Natural killer cell treated with Interleukin-12 subunit alpha and Interleukin-12 subunit beta and Interleukin-15 and Interleukin-18, amount 100 ng/mL, for 72 hours (primary cell): Measurements from ENCODE around the gene VWA8. TPM values are rescaled to one million over a fixed set of nuclear protein-coding genes. Genes with fewer than 3 reads are reported as not detected.

Experiments used
- ATAC-seq, 2 donors: fragments of 150-1000 bp; cut with Tn5 transposase in 1 of 2; sonication (Bioruptor Pico), chemical (Tn5 transposase) in 1 of 2; 2 replicates each; pipeline ENCODE4 v1.10.0; 2021
- DNase-seq: peaks from one replicate; pipeline ENCODE4 v3.0.0; 2022; ENCODE audit warnings: low spot score
- H3K27ac Mint-ChIP-seq, 2 donors: 1 replicate in 1 of 2; 2 replicates in 1 of 2; pipeline ENCODE4 v1.8.0; 2022; ENCODE audit warnings: mixed read lengths in 2 of 2, mild to moderate bottlenecking in 1 of 2, moderate library complexity in 1 of 2
- H3K27me3 Mint-ChIP-seq, 2 donors: 1 replicate in 1 of 2; 2 replicates in 1 of 2; pipeline ENCODE4 v1.8.0; 2022; ENCODE audit warnings: mixed read lengths in 2 of 2
- H3K36me3 Mint-ChIP-seq: one replicate; pipeline ENCODE4 v1.8.0; 2022; ENCODE audit warnings: mixed read lengths
- H3K4me1 Mint-ChIP-seq, 2 donors: 1 replicate in 1 of 2; 2 replicates in 1 of 2; pipeline ENCODE4 v1.8.0; 2022; ENCODE audit warnings: low read depth in 2 of 2, mixed read lengths in 2 of 2, mild to moderate bottlenecking in 1 of 2
- H3K4me3 Mint-ChIP-seq: one replicate; pipeline ENCODE4 v1.8.0; 2022; ENCODE audit warnings: mixed read lengths
- H3K9me3 Mint-ChIP-seq: 2 replicates; pipeline ENCODE4 v1.8.0; 2022; ENCODE audit warnings: mixed read lengths
- total RNA-seq, 2 donors: library from RNA; stranded (reverse); gene quantifications; one replicate each; pipeline ENCODE4 v1.2.3, GENCODE V29; 2022

The VWA8 gene
- total RNA-seq, 2 donors from 2014 or later = 15.6 to 24.0 TPM

- Mint-ChIP-seq H3K4me3 (no peak overlapping the region), H3K4me1 (no peaks in the 10 kb centered on the region), H3K9me3 (no peaks in the 10 kb centered on the region), H3K36me3 (no peaks in the 10 kb centered on the region), H3K27ac (no peak overlapping the region), H3K27me3 (peaks cover 6 to 9% of the 10 kb centered on the region in 2 donors)
- no peak for DNase-seq
- no peak for ATAC-seq
These were observed 427.4 kb downstream of the VWA8 start for GRCh38 chr13:41533266-41534052.

GRCh38 chr13:41528021-41528420 is 432.9 kb downstream of the VWA8 start:
- no peak for DNase-seq
- peaks cover 7 to 12% of the 10 kb centered on the region in 2 donors for H3K27me3 Mint-ChIP-seq
- ATAC-seq = no peak
- no peaks in the 10 kb centered on the region for H3K36me3 Mint-ChIP-seq
- no peak overlapping the region for H3K27ac Mint-ChIP-seq
- H3K4me3 Mint-ChIP-seq = no peak overlapping the region
- H3K4me1 Mint-ChIP-seq = no peaks in the 10 kb centered on the region
- H3K9me3 Mint-ChIP-seq = no peaks in the 10 kb centered on the region

DNA sequence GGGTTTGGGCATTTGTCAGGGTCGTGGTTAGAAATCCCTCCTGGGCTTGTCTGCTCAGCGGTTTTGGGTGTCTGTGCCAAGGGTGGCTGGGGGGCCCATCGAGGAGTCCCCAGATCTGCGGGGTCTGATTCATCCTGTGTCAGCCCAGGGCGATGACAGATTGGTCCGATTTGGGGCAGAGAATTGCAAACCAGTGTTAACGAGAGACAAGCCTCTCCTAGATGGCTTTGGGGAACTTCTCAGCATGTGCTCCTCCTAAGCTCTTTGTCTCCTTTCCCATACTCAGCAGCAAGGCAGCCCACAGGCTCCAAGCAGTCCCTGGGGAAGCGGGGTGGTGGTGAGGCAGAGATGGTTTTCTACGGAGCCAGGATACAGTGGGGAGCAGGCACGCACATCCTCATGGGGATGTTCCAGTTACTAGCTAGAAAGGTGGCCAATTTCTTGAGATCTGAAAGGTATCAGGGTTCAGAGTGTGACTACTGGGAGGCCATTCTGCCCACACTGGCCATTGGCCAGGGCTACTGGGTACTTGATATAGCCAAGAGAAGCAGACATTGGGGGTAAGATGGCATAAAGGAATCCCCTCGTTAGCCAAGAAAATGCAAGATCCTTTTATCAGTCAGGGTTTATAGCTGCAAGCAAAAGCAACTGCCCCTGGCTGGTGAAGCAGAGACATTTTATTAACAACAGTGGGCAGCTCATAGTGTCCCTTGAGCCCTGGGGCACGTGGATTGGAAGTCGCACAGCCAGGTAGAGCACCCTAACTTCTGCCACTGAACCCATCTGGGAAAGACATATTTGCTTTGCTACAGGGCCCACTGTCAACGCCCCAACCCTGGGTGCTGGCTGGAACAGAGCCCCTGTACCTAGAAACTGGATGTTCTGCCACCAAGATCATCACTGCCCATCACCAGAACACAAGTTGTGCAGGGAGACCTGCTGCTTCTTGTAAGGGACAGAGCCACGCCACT is 440.0 kb downstream of the VWA8 start:
- H3K9me3 Mint-ChIP-seq = no peaks in the 10 kb centered on the region
- H3K27me3 Mint-ChIP-seq = peaks cover 0 to 2% of the 10 kb centered on the region in 2 donors
- no peaks in the 10 kb centered on the region for H3K36me3 Mint-ChIP-seq
- H3K4me3 Mint-ChIP-seq = no peak overlapping the region
- H3K27ac Mint-ChIP-seq = no peak overlapping the region
- DNase-seq (no peak), ATAC-seq (no peak)
- H3K4me1 Mint-ChIP-seq = no peaks in the 10 kb centered on the region

DNA sequence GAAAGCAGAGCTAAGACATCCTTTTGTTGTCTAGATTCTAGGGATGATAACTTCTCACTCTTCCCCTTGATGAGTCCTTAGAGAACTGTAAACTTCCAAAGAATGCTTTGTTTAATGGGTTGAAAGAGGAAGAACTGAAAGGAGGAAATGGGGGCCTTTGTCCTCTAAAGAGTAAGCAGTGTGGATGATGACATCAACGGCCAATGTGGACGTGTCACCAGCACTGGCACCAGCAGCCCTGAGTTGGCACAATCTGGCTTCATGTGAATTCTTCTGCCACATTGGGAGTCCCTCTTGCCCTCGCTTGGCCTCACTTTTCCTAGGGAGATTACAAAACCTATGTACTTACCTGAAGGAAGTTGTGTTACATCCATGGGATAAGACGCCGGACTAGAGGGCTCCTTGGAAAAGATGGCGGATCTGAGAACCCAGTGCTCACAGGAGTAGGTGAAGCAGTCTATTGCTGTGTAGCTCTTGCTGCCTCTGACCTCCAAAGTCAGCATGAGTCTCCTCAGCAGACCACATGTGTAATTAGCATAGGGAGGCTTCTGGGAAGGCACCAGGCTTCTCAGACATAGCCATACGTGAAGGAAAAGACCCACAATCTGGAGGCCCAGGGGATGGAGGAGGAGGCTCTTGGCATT is 440.8 kb downstream of the VWA8 start:
- ATAC-seq (no peak), DNase-seq (no peak)
- Mint-ChIP-seq H3K27ac (no peak overlapping the region), H3K27me3 (peaks cover 0 to under 1% of the 10 kb centered on the region in 2 donors), H3K36me3 (no peaks in the 10 kb centered on the region), H3K9me3 (no peaks in the 10 kb centered on the region), H3K4me3 (no peak overlapping the region), H3K4me1 (no peaks in the 10 kb centered on the region)

Other genes with a start within 250 kb of the VWA8 start
- 10 to 100 TPM in 1 of 2 donors, 1 to 10 TPM in 1; 7.4 to 21.1 TPM for gene DGKH, start 87.5 kb upstream of the VWA8 start, total RNA-seq